Measurements from ENCODE around the gene MANF.
A peak's percentile ranks its signal among the peaks of the same experiment; 100 is the strongest.

Gene MANF

GRCh38 chr3:51389423-51390183 is 4.5 kb downstream of the MANF start:
- DNase-seq (ENCODE audit: low read depth in 2 of 3, low spot score in 2 of 3): no peak

GRCh38 chr3:51390246-51391074 is 5.4 kb downstream of the MANF start:
- no peak for DNase-seq (ENCODE audit: low read depth in 2 of 3, low spot score in 2 of 3)

- DNase-seq (ENCODE audit: low read depth in 2 of 3, low spot score in 2 of 3): peak; percentile 92 to 96 (median 93)
These were observed 6.0 kb downstream of the MANF start, which contains the start of gene RBM15B for GRCh38 chr3:51391075-51391565. TSS of gene RBM15B (plus strand) at chr3:51391285. CDS start at chr3:51391400, 115 bp downstream.

- DNase-seq (ENCODE audit: low read depth in 2 of 3, low spot score in 2 of 3): no peak
These were observed 6.7 kb downstream of the MANF start for GRCh38 chr3:51391566-51392354.

- DNase-seq (ENCODE audit: low read depth in 2 of 3, low spot score in 2 of 3): no peak
These were observed 7.5 kb downstream of the MANF start for GRCh38 chr3:51392355-51393133.

- no peak for DNase-seq (ENCODE audit: low read depth in 2 of 3, low spot score in 2 of 3)
These were observed 8.0 kb downstream of the MANF start for GRCh38 chr3:51393134-51393495.

GRCh38 chr3:51393564-51393963 is 8.5 kb downstream of the MANF start:
- no peak for DNase-seq (ENCODE audit: low read depth in 2 of 3, low spot score in 2 of 3)

GRCh38 chr3:51394541-51394940 is 9.4 kb downstream of the MANF start:
- DNase-seq (ENCODE audit: low read depth in 2 of 3, low spot score in 2 of 3): no peak

- DNase-seq (ENCODE audit: low read depth in 2 of 3, low spot score in 2 of 3): no peak
These were observed 10.6 kb downstream of the MANF start for GRCh38 chr3:51395493-51396213.

GRCh38 chr3:51396401-51396800 is 11.3 kb downstream of the MANF start:
- DNase-seq (ENCODE audit: low read depth in 2 of 3, low spot score in 2 of 3): no peak

- no peak for DNase-seq (ENCODE audit: low read depth in 2 of 3, low spot score in 2 of 3)
These were observed 12.3 kb downstream of the MANF start for GRCh38 chr3:51397392-51397791.

GRCh38 chr3:51398595-51399310 is 13.7 kb downstream of the MANF start:
- no peak for DNase-seq (ENCODE audit: low read depth in 2 of 3, low spot score in 2 of 3)

- no peak for DNase-seq (ENCODE audit: low read depth in 2 of 3, low spot score in 2 of 3)
These were observed 15.1 kb downstream of the MANF start for GRCh38 chr3:51400166-51400565.

- DNase-seq (ENCODE audit: low read depth in 2 of 3, low spot score in 2 of 3): no peak
These were observed 16.6 kb downstream of the MANF start for GRCh38 chr3:51401735-51402134.

- no peak for DNase-seq (ENCODE audit: low read depth in 2 of 3, low spot score in 2 of 3)
These were observed 18.6 kb downstream of the MANF start for GRCh38 chr3:51403675-51404074.

GRCh38 chr3:51408021-51408420 is 22.9 kb downstream of the MANF start:
- DNase-seq (ENCODE audit: low read depth in 2 of 3, low spot score in 2 of 3): no peak

GRCh38 chr3:51408813-51409212 is 23.7 kb downstream of the MANF start:
- no peak for DNase-seq (ENCODE audit: low read depth in 2 of 3, low spot score in 2 of 3)

- DNase-seq (ENCODE audit: low read depth in 2 of 3, low spot score in 2 of 3): no peak
These were observed 37.1 kb downstream of the MANF start for GRCh38 chr3:51422211-51422610.

GRCh38 chr3:51426921-51427320 is 41.8 kb downstream of the MANF start:
- no peak for DNase-seq (ENCODE audit: low read depth in 2 of 3, low spot score in 2 of 3)

All from activated CD8-positive, alpha-beta memory T cell treated with anti-CD3 and anti-CD28 coated beads for 48 hours (primary cell).